Stomach (tissue), 9 donors: ENCODE measurements around the gene GNAT2. TPM values are rescaled to one million over a fixed set of nuclear protein-coding genes. Genes with fewer than 3 reads are reported as not detected.

Source experiments
- DNase-seq, 2 donors: peaks; one replicate each; pipeline versions ENCODE4 v3.0.0 to v3.0.0-alpha.2; 2013 to 2019
- H3K27ac ChIP-seq, 5 donors: fragments of 200-600 bp in 4 of 5; sonication (generic) in 4 of 5; one replicate each; pipeline ENCODE4 v1.5.1; 2013 to 2019; ENCODE audit warnings: mild to moderate bottlenecking in 1 of 5, moderate library complexity in 1 of 5
- H3K27me3 ChIP-seq, 3 donors: fragments of 200-600 bp; sonication (generic); one replicate each; pipeline ENCODE4 v1.5.1; 2017 to 2019; ENCODE audit warnings: mixed run types in 1 of 3
- H3K36me3 ChIP-seq, 4 donors: fragments of 200-600 bp; sonication (generic); 1 replicate in 3 of 4; 2 replicates in 1 of 4; pipeline ENCODE4 v1.5.1; 2016 to 2019
- H3K4me1 ChIP-seq, 4 donors: fragments of 200-600 bp; sonication (generic); one replicate each; pipeline ENCODE4 v1.5.1; 2016 to 2019
- H3K4me3 ChIP-seq, 4 donors: fragments of 200-600 bp; sonication (generic) in 3 of 4; one replicate each; pipeline ENCODE4 v1.5.1; 2016 to 2019; ENCODE audit warnings: mild to moderate bottlenecking in 1 of 4
- H3K9me3 ChIP-seq, 4 donors: fragments of 200-600 bp; sonication (generic); one replicate each; pipeline ENCODE4 v1.5.1; 2016 to 2019
- EP300 ChIP-seq: sonication (generic); formaldehyde crosslinking; IDR thresholded peaks from one replicate; pipeline ENCODE4 v1.6.1; 2017; ENCODE audit warnings: antibody characterized with exemption
- POLR2A ChIP-seq, 4 donors: fragments of 450-650 bp; IDR thresholded peaks; one replicate each; pipeline ENCODE4 v1.6.1; 2016; ENCODE audit warnings: antibody characterized with exemption in 4 of 4, control low read depth in 2 of 4, mild to moderate bottlenecking in 1 of 4, moderate library complexity in 1 of 4
- POLR2AphosphoS5 ChIP-seq, 3 donors: sonication (generic); formaldehyde crosslinking; IDR thresholded peaks; one replicate each; pipeline ENCODE4 v1.6.1; 2016; ENCODE audit warnings: antibody characterized with exemption in 3 of 3
- WGBS, 5 donors: extraction: QIAGEN DNeasy Blood & Tissue Kit in 3 of 5; methylation state at CpG; one replicate each; pipeline versions ENCODE4 v1.1.5 to v1.1.7; 2013 to 2018; 5-methylcytosine and 5-hydroxymethylcytosine counted together
- intact Hi-C: fragments of 100-400 bp; cut with DNase I; formaldehyde crosslinking; loops from one replicate; pipeline ENCODE4 v1.15.1; 2023; ENCODE audit warnings: low total_unique reads
- polyA plus RNA-seq, 3 donors: library from polyadenylated mRNA; stranded (reverse); fragments of 200-250 nt; gene quantifications; one replicate each; pipeline ENCODE4 v1.2.3, GENCODE V29; 2013
- total RNA-seq, 5 donors: library from RNA; depleted of rRNA; stranded (reverse); fragments of >200 nt; gene quantifications; one replicate each; pipeline versions ENCODE4 v1.1.0 to v1.2.3, GENCODE V29; 2014 to 2016
- TF ChIP-seq, protein P1 (sequence below), 7 experiments: fragments of 450-650 bp in 4 of 7; fragments of 200-600 bp in 3 of 7; sonication (generic) in 3 of 7; IDR thresholded peaks; one replicate each; pipeline ENCODE4 v1.5.1; 2016 to 2019; ENCODE audit warnings: antibody characterized with exemption in 7 of 7, control low read depth in 2 of 7, mild to moderate bottlenecking in 1 of 7
- donor health status: healthy with polysubstance abuse.
- donor health status: Bipolar disorder and iron deficiency.
- donor health status: healthy.

The GNAT2 gene
- total and polyA plus RNA-seq, 8 donors: 0.43 TPM; not detected in 7

DNA sequence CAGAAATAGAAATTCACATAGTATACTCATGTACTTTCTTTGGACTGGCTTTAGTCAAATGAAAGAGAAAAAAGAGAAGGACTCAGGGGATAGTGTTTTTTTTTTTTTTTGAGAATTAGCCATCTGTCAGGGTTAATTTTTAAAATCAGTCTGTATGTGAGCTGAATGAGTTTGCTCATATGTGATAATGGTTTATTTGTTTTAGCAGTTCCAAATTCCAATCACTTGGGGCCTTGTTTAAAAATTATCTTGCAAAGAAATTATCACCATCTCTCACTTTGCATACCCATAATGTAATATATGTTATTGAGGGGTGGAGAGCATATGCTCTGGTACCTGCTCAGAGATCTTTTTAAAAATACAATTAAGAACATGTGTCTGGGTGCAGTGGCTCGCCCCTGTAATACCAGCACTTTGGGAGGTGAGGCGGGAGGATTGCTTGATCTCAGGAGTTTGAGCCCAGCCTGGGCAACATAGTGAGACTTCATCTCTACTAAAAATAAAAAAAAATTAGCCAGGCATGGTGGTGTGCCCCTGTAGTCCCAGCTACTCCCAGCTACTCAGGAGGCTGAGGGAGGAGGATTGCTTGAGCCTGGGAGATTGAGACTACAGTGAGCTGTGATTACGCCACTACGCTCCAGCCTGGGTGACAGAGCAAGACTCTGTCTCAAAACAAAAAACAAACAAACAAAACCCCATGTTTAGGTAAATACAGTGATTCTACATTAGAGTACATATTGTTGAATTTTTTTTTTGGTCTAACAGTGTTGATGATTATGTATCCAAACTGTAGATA, 51.3 kb downstream of the GNAT2 start:
- Histone ChIP-seq H3K27ac (no peak overlapping the region), H3K27me3 (no peaks in the 10 kb centered on the region), H3K36me3 (no peaks in the 10 kb centered on the region), H3K4me1 (peaks cover 20 to 99% (median 71%) of the 10 kb centered on the region in 4 donors), H3K4me3 (no peak overlapping the region), H3K9me3 (no peaks in the 10 kb centered on the region)
- DNase-seq: no peak
- intact Hi-C loops: no loop called here
- 86 to 93% (median 90%) methylated on average over 4 of the region's 4 CpGs for WGBS, 5 donors
- no peak for TF ChIP-seq POLR2A (IDR thresholded peaks at IDR 0.05)
- TF ChIP-seq, protein P1, sequence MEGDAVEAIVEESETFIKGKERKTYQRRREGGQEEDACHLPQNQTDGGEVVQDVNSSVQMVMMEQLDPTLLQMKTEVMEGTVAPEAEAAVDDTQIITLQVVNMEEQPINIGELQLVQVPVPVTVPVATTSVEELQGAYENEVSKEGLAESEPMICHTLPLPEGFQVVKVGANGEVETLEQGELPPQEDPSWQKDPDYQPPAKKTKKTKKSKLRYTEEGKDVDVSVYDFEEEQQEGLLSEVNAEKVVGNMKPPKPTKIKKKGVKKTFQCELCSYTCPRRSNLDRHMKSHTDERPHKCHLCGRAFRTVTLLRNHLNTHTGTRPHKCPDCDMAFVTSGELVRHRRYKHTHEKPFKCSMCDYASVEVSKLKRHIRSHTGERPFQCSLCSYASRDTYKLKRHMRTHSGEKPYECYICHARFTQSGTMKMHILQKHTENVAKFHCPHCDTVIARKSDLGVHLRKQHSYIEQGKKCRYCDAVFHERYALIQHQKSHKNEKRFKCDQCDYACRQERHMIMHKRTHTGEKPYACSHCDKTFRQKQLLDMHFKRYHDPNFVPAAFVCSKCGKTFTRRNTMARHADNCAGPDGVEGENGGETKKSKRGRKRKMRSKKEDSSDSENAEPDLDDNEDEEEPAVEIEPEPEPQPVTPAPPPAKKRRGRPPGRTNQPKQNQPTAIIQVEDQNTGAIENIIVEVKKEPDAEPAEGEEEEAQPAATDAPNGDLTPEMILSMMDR (IDR thresholded peaks at IDR 0.05): no peak
- no peak for TF ChIP-seq POLR2AphosphoS5 (IDR thresholded peaks at IDR 0.05)
- no peak for TF ChIP-seq EP300

DNA sequence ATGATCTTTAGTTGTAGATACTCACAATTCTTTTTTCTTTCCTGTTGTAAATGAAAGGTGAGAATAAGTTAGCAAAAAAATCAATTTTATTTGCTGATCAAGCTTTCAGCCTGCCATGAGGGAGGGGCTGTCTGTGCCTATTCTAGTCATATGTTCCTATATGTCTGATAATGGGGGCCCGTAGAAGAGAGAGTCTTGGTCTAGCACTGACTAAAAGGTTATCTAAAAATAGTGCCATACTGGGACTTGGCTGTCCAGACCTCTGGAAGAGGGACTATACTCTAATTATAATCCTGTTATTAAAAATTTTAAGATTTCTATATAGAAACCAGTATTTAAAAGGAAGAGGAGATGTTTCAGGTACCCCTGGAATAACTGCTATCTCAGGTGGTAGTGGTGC, 52.4 kb downstream of the GNAT2 start:
- H3K4me1 ChIP-seq: peaks cover 31 to 99% (median 76%) of the 10 kb centered on the region in 4 donors

DNA sequence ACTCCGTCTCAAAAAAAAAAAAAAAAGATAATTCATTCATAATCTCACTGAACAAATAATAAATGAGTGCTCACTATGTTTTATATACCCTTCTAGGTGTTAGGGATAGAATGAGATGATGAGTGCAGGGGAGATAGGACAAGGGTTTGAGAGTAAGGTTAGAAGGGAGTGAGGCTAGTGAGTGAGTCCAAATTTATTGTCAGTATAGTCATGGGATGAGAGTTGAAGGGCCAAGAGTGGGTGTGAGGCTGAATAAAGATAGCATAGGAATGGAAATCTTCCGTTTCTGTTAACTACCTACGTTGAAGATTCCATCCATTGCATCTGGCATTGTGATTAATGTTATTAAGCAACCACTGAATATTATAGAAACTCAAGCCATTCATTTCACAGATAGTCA, 54.2 kb downstream of the GNAT2 start:
- no peak for DNase-seq
- Histone ChIP-seq H3K4me1 (peaks cover 26 to 98% (median 73%) of the 10 kb centered on the region in 4 donors), H3K27me3 (no peaks in the 10 kb centered on the region), H3K36me3 (no peaks in the 10 kb centered on the region), H3K9me3 (no peaks in the 10 kb centered on the region), H3K27ac (no peak overlapping the region), H3K4me3 (no peak overlapping the region)
- intact Hi-C loops: no loop called here
- 89 to 97% (median 91%) methylated on average over 3 of the region's 3 CpGs for WGBS, 5 donors
- TF ChIP-seq POLR2AphosphoS5 (IDR thresholded peaks at IDR 0.05): no peak
- TF ChIP-seq EP300: no peak

More for the DNA sequence above, 52.4 kb downstream of the GNAT2 start:
- Histone ChIP-seq H3K4me3 (no peak overlapping the region), H3K9me3 (no peaks in the 10 kb centered on the region), H3K36me3 (no peaks in the 10 kb centered on the region), H3K27ac (no peak overlapping the region), H3K27me3 (no peaks in the 10 kb centered on the region)
- no peak for TF ChIP-seq POLR2A (IDR thresholded peaks at IDR 0.05)
- no peak for TF ChIP-seq EP300
- no peak for TF ChIP-seq POLR2AphosphoS5 (IDR thresholded peaks at IDR 0.05)
- TF ChIP-seq, protein P1 (IDR thresholded peaks at IDR 0.05): no peak
- WGBS, 5 donors: 36 to 50% (median 46%) methylated on average over 1 of the region's 1 CpG
- intact Hi-C loops: no loop called here
- DNase-seq: no peak

DNA sequence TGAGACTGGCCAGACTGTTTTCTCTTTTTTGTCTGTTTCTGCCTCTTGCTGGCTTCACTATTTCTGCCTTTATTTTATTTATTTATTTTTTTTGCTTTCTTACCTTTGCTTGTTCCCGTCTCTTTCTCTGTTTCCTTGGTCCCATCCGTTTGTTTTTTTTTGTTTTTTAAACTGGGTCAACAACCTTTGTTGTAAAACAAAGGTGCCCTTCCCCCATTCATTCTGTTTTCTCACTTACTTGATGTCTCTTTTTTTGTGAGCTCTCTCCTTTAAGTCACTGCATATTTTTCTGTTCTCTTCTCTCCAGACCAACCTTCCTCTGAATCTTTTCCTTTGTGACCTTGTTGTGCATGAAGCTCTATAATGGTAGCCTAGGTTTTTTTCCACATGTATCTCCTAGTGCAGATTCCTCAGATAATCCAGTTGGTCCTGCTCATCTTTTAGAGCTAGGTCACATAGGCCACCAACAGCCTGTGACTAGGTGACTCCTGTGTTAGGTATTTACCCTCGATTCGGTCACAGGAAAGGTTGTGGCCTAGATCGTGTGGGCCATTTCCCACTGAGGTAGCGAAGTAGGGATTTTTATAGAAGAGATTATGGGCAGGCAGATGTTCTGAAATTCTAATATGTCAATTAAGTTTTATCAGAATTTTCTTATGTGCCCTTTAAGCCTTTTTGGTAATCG, 55.1 kb downstream of the GNAT2 start:
- 81 to 87% (median 84%) methylated on average over 7 of the region's 7 CpGs for WGBS, 5 donors
- H3K4me1 ChIP-seq: peaks cover 25 to 95% (median 68%) of the 10 kb centered on the region in 4 donors
- no peak overlapping the region for H3K27ac ChIP-seq
- H3K36me3 ChIP-seq: no peaks in the 10 kb centered on the region
- no peak for DNase-seq
- no peak overlapping the region for H3K4me3 ChIP-seq
- intact Hi-C loops: loop anchor here (5.0 kb wide), 1 partner anchor 188 kb away; no protein-coding TSS in a partner anchor
- no peak for TF ChIP-seq EP300
- TF ChIP-seq, protein P1 (IDR thresholded peaks at IDR 0.05): no peak
- no peak for TF ChIP-seq POLR2A (IDR thresholded peaks at IDR 0.05)
- no peak for TF ChIP-seq POLR2AphosphoS5 (IDR thresholded peaks at IDR 0.05)
- H3K9me3 ChIP-seq: no peaks in the 10 kb centered on the region
- no peaks in the 10 kb centered on the region for H3K27me3 ChIP-seq
